HG02759 (cell line): ENCODE results near the gene KCNK10.

Experiments used
- ATAC-seq: cut with Tn5 transposase; IDR thresholded peaks from one replicate; pipeline ENCODE4 v1.9.1; 2021; ENCODE audit warnings: mild to moderate bottlenecking, moderate library complexity; ENCODE audit not compliant: unreplicated experiment

Gene KCNK10

GRCh38 chr14:88189417-88190191 lies 133.5 kb downstream of the KCNK10 start:
- peak; percentile 86 for ATAC-seq

- peak; percentile 71 for ATAC-seq
These were observed 134.2 kb downstream of the KCNK10 start for GRCh38 chr14:88188745-88189416.

GRCh38 chr14:88185843-88186242 lies 137.2 kb downstream of the KCNK10 start:
- no peak for ATAC-seq

- no peak for ATAC-seq
These were observed 138.1 kb downstream of the KCNK10 start for GRCh38 chr14:88184956-88185355.

- no peak for ATAC-seq
These were observed 142.0 kb downstream of the KCNK10 start for GRCh38 chr14:88181072-88181471.

GRCh38 chr14:88179716-88180115 lies 143.4 kb downstream of the KCNK10 start:
- no peak for ATAC-seq

GRCh38 chr14:88170333-88170732 lies 152.7 kb downstream of the KCNK10 start:
- ATAC-seq: no peak

GRCh38 chr14:88168498-88169165 lies 154.4 kb downstream of the KCNK10 start:
- peak; percentile 94 for ATAC-seq

- no peak for ATAC-seq
These were observed 155.0 kb downstream of the KCNK10 start for GRCh38 chr14:88168025-88168424.

- no peak for ATAC-seq
These were observed 156.5 kb downstream of the KCNK10 start for GRCh38 chr14:88166616-88167015.

- ATAC-seq: no peak
These were observed 158.0 kb downstream of the KCNK10 start for GRCh38 chr14:88164906-88165534.

- no peak for ATAC-seq
These were observed 159.3 kb downstream of the KCNK10 start for GRCh38 chr14:88163731-88164255.

GRCh38 chr14:88156127-88156526 lies 166.9 kb downstream of the KCNK10 start:
- ATAC-seq: no peak

GRCh38 chr14:88154926-88155325 lies 168.1 kb downstream of the KCNK10 start:
- no peak for ATAC-seq

- ATAC-seq: no peak
These were observed 168.7 kb downstream of the KCNK10 start for GRCh38 chr14:88154321-88154720.

GRCh38 chr14:88146881-88147649 lies 176.0 kb downstream of the KCNK10 start:
- no peak for ATAC-seq

GRCh38 chr14:88143810-88144209 lies 179.3 kb downstream of the KCNK10 start:
- no peak for ATAC-seq

- no peak for ATAC-seq
These were observed 180.1 kb downstream of the KCNK10 start for GRCh38 chr14:88142997-88143396.

GRCh38 chr14:88140874-88141273 lies 182.2 kb downstream of the KCNK10 start:
- no peak for ATAC-seq

GRCh38 chr14:88137327-88137726 lies 185.7 kb downstream of the KCNK10 start:
- no peak for ATAC-seq
